HEK293 (cell line): ENCODE data around the gene CNTRL.

Experiments
- EGR2 ChIP-seq: fragments of 450-650 bp; formaldehyde crosslinking; IDR thresholded peaks from 2 replicates; pipeline ENCODE4 v1.5.1; 2016; ENCODE audit warnings: low read depth, missing biosample characterization, missing genetic modification characterization
- GLI4 ChIP-seq: fragments of 450-650 bp; formaldehyde crosslinking; IDR thresholded peaks from 2 replicates; pipeline ENCODE4 v1.5.1; 2016; ENCODE audit warnings: missing biosample characterization, missing genetic modification characterization
- HOXD13 ChIP-seq: sonication (generic); formaldehyde crosslinking; IDR thresholded peaks from 2 replicates; pipeline ENCODE4 v1.8.0; 2022; ENCODE audit warnings: missing genetic modification reagents, borderline replicate concordance
- MZF1 ChIP-seq: fragments of 450-650 bp; formaldehyde crosslinking; IDR thresholded peaks from 2 replicates; pipeline ENCODE4 v1.5.1; 2017; ENCODE audit warnings: missing biosample characterization, missing genetic modification characterization, borderline replicate concordance
- PRDM10 ChIP-seq: fragments of 450-650 bp; formaldehyde crosslinking; IDR thresholded peaks from 2 replicates; pipeline ENCODE4 v1.5.1; 2016; ENCODE audit warnings: missing biosample characterization, missing genetic modification characterization
- PRDM2 ChIP-seq: fragments of 450-650 bp; formaldehyde crosslinking; IDR thresholded peaks from 2 replicates; pipeline ENCODE4 v1.5.1; 2016; ENCODE audit warnings: missing biosample characterization, missing genetic modification characterization, borderline replicate concordance
- TRIM28 ChIP-seq: IDR thresholded peaks from 2 replicates; pipeline ENCODE4 v1.6.1; 2011; ENCODE audit warnings: low read length, control low read depth, borderline replicate concordance
- ZBTB48 ChIP-seq: fragments of 450-650 bp; formaldehyde crosslinking; IDR thresholded peaks from 2 replicates; pipeline ENCODE4 v1.5.1; 2016; ENCODE audit warnings: missing biosample characterization, missing genetic modification characterization
- ZEB2 ChIP-seq: fragments of 450-650 bp; formaldehyde crosslinking; IDR thresholded peaks from 2 replicates; pipeline ENCODE4 v1.5.1; 2016; ENCODE audit warnings: missing biosample characterization, missing genetic modification characterization
- ZFHX2 ChIP-seq: fragments of 450-650 bp; formaldehyde crosslinking; conservative IDR thresholded peaks from 2 replicates; pipeline ENCODE4 v1.5.1; 2016; ENCODE audit warnings: missing biosample characterization, missing genetic modification characterization
- ZNF10 ChIP-seq: fragments of 450-650 bp; formaldehyde crosslinking; IDR thresholded peaks from 2 replicates; pipeline ENCODE4 v1.5.1; 2017; ENCODE audit warnings: missing biosample characterization, missing genetic modification characterization
- ZNF239 ChIP-seq: fragments of 450-650 bp; formaldehyde crosslinking; IDR thresholded peaks from 2 replicates; pipeline ENCODE4 v1.5.1; 2016; ENCODE audit warnings: missing biosample characterization, missing genetic modification characterization
- ZNF341 ChIP-seq: fragments of 450-650 bp; formaldehyde crosslinking; IDR thresholded peaks from 2 replicates; pipeline ENCODE4; 2016; ENCODE audit warnings: low read depth, missing biosample characterization, missing genetic modification characterization
- ZNF398 ChIP-seq: fragments of 450-650 bp; formaldehyde crosslinking; IDR thresholded peaks from 2 replicates; pipeline ENCODE4 v1.5.1; 2017; ENCODE audit warnings: missing biosample characterization, missing genetic modification characterization
- ZNF600 ChIP-seq: fragments of 450-650 bp; formaldehyde crosslinking; IDR thresholded peaks from 2 replicates; pipeline ENCODE4 v1.5.1; 2016; ENCODE audit warnings: missing biosample characterization, missing genetic modification characterization
- ZNF76 ChIP-seq: fragments of 450-650 bp; formaldehyde crosslinking; IDR thresholded peaks from 2 replicates; pipeline ENCODE4; 2016; ENCODE audit warnings: low read depth, missing biosample characterization, missing genetic modification characterization, borderline replicate concordance
- ZNF768 ChIP-seq: fragments of 450-650 bp; formaldehyde crosslinking; IDR thresholded peaks from 2 replicates; pipeline ENCODE4 v1.5.1; 2018; ENCODE audit warnings: missing biosample characterization, mild to moderate bottlenecking, missing genetic modification characterization
- ZNF785 ChIP-seq: fragments of 450-650 bp; formaldehyde crosslinking; IDR thresholded peaks from 2 replicates; pipeline ENCODE4 v1.5.1; 2016; ENCODE audit warnings: missing biosample characterization, missing genetic modification characterization
- TF ChIP-seq, protein P1 (sequence below): fragments of 450-650 bp; formaldehyde crosslinking; IDR thresholded peaks from 2 replicates; pipeline ENCODE4 v1.5.1; 2016; ENCODE audit warnings: missing biosample characterization, missing genetic modification characterization
- TF ChIP-seq, protein P2 (sequence below): fragments of 450-650 bp; formaldehyde crosslinking; IDR thresholded peaks from 2 replicates; pipeline ENCODE4 v1.5.1; 2016; ENCODE audit warnings: missing biosample characterization, missing genetic modification characterization

The CNTRL gene

GRCh38 chr9:121075251-121076036 is 689 bp downstream of the CNTRL start (continued):
- TF ChIP-seq PRDM2 (tag by site-specific recombination) (no peak), ZNF785 (tag by site-specific recombination) (0 out of 2 replicates have a peak, but pooled peaks have one; percentile 35), ZNF600 (tag by site-specific recombination) (peak; percentile 77), ZNF768 (peak; percentile 98), PRDM10 (tag by site-specific recombination) (peak; percentile 95), TRIM28 (0 out of 2 replicates have a peak, but pooled peaks have one; percentile 12), ZFHX2 (tag by site-specific recombination) (peak; percentile 6), ZNF398 (peak; percentile 94), GLI4 (tag by site-specific recombination) (no peak), ZNF10 (tag by site-specific recombination) (no peak), ZEB2 (peak; percentile 65; the same call in 1 of the 2 replicates), HOXD13 (CRISPR knock-in tag) (0 out of 2 replicates have a peak, but pooled peaks have one; percentile 25), ZNF341 (tag by site-specific recombination) (peak; percentile 76), ZBTB48 (tag by site-specific recombination) (peak; percentile 73; the same call in 1 of the 2 replicates), ZNF239 (tag by site-specific recombination) (0 out of 2 replicates have a peak, but pooled peaks have one; percentile 58), MZF1 (tag by site-specific recombination) (peak; percentile 89; the same call in 1 of the 2 replicates), ZNF76 (tag by site-specific recombination) (0 out of 2 replicates have a peak, but pooled peaks have one; percentile 1), EGR2 (peak; percentile 95; the same call in 1 of the 2 replicates)
- TF ChIP-seq, protein P1, sequence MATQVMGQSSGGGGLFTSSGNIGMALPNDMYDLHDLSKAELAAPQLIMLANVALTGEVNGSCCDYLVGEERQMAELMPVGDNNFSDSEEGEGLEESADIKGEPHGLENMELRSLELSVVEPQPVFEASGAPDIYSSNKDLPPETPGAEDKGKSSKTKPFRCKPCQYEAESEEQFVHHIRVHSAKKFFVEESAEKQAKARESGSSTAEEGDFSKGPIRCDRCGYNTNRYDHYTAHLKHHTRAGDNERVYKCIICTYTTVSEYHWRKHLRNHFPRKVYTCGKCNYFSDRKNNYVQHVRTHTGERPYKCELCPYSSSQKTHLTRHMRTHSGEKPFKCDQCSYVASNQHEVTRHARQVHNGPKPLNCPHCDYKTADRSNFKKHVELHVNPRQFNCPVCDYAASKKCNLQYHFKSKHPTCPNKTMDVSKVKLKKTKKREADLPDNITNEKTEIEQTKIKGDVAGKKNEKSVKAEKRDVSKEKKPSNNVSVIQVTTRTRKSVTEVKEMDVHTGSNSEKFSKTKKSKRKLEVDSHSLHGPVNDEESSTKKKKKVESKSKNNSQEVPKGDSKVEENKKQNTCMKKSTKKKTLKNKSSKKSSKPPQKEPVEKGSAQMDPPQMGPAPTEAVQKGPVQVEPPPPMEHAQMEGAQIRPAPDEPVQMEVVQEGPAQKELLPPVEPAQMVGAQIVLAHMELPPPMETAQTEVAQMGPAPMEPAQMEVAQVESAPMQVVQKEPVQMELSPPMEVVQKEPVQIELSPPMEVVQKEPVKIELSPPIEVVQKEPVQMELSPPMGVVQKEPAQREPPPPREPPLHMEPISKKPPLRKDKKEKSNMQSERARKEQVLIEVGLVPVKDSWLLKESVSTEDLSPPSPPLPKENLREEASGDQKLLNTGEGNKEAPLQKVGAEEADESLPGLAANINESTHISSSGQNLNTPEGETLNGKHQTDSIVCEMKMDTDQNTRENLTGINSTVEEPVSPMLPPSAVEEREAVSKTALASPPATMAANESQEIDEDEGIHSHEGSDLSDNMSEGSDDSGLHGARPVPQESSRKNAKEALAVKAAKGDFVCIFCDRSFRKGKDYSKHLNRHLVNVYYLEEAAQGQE (tag by site-specific recombination): no peak; the same call in 1 of the 2 replicates
- TF ChIP-seq, protein P2, sequence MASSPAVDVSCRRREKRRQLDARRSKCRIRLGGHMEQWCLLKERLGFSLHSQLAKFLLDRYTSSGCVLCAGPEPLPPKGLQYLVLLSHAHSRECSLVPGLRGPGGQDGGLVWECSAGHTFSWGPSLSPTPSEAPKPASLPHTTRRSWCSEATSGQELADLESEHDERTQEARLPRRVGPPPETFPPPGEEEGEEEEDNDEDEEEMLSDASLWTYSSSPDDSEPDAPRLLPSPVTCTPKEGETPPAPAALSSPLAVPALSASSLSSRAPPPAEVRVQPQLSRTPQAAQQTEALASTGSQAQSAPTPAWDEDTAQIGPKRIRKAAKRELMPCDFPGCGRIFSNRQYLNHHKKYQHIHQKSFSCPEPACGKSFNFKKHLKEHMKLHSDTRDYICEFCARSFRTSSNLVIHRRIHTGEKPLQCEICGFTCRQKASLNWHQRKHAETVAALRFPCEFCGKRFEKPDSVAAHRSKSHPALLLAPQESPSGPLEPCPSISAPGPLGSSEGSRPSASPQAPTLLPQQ: no peak; the same call in 1 of the 2 replicates
